Vagina (tissue), 2 donors: Measurements from ENCODE around the gene MPZL3. TPM values are rescaled to one million over a fixed set of nuclear protein-coding genes. Genes with fewer than 3 reads are reported as not detected.

Experiments used
- DNase-seq, 2 donors: peaks; one replicate each; pipeline ENCODE4 v3.0.0-alpha.2; 2017; ENCODE audit errors: extremely low spot score in 2 of 2
- H3K27ac ChIP-seq: fragments of 200-600 bp; sonication (generic); one replicate; pipeline ENCODE4 v1.5.1; 2019
- H3K27me3 ChIP-seq: fragments of 200-600 bp; sonication (generic); one replicate; pipeline ENCODE4 v1.5.1; 2019
- H3K36me3 ChIP-seq, 2 donors: fragments of 200-600 bp; sonication (generic); one replicate each; pipeline ENCODE4 v1.5.1; 2017 to 2019
- H3K4me1 ChIP-seq: fragments of 200-600 bp; sonication (generic); one replicate; pipeline ENCODE4 v1.5.1; 2019
- H3K4me3 ChIP-seq, 2 donors: fragments of 200-600 bp; sonication (generic); 1 replicate in 1 of 2; 2 replicates in 1 of 2; pipeline ENCODE4 v1.5.1; 2016 to 2019
- H3K9me3 ChIP-seq: fragments of 200-600 bp; sonication (generic); one replicate; pipeline ENCODE4 v1.5.1; 2019
- POLR2A ChIP-seq, 2 donors: fragments of 450-650 bp; IDR thresholded peaks; one replicate each; pipeline ENCODE4 v1.6.1; 2017; ENCODE audit warnings: antibody characterized with exemption in 2 of 2, mild to moderate bottlenecking in 2 of 2, moderate library complexity in 2 of 2
- POLR2AphosphoS5 ChIP-seq, 2 donors: sonication (generic); formaldehyde crosslinking; IDR thresholded peaks; one replicate each; pipeline ENCODE4 v1.9.0; 2017; ENCODE audit warnings: antibody characterized with exemption in 2 of 2, mild to moderate bottlenecking in 2 of 2, low read depth in 1 of 2; ENCODE audit not compliant: insufficient read depth in 1 of 2
- intact Hi-C: fragments of 100-400 bp; cut with DNase I; formaldehyde crosslinking; loops from one replicate; pipeline ENCODE4 v1.15.1; 2023
- total RNA-seq: library from RNA; depleted of rRNA; stranded (reverse); fragments of >200 nt; gene quantifications from one replicate; pipeline ENCODE4 v1.2.3, GENCODE V29; 2016
- TF ChIP-seq, protein P1 (sequence below), 3 experiments: fragments of 450-650 bp in 2 of 3; fragments of 200-600 bp in 1 of 3; sonication (generic) in 1 of 3; IDR thresholded peaks; one replicate each; pipeline ENCODE4 v1.5.1; 2017 to 2019; ENCODE audit warnings: antibody characterized with exemption in 3 of 3, mild to moderate bottlenecking in 2 of 3, moderate library complexity in 2 of 3

The MPZL3 gene
- total RNA-seq, 1 donor from 2014 or later: 9.1 TPM

DNA sequence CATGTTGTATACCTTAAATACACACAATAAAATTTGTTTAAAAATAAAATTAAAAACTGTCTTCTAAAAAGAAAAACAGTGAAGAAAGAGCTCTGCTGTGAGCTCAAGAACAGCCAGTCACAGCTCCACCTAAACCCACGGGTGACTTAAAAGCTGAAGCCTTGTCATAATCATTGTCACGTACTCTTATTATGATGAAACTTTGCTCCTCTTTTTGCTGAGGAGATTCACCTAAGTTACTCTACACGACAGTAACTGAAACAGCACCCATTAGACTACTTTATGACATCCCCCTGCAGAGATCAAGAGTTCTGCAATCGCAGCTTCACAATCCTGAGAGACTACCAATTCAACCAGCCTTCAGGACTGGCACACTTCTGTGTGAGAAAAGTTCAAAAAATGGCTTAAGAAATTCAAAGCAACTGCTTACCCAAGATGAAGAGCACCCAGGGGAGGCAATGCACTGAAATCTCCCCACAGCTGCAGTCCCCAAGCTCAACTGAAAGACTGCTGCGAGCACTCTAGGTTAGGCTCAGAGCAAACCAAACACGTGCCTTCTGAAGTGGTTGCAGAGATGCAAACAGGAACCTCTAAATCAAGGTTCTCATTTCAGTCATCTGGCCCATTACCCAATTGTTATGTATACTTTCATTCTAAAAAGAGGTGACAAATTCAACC is 27.5 kb downstream of the MPZL3 start, which contains the start of gene JAML:
Gene JAML (minus strand): TSS at position 501 of the 678 bp plus-strand sequence. CDS start 10,145 bp downstream, outside the sequence.
- Histone ChIP-seq H3K36me3 (no peaks in the 10 kb centered on the region), H3K4me1 (peaks cover 8% of the 10 kb centered on the region), H3K9me3 (no peaks in the 10 kb centered on the region), H3K4me3 (peak within 1 kb of the TSS; percentile 20), H3K27me3 (no peaks in the 10 kb centered on the region), H3K27ac (no peak within 1 kb of the TSS)
- DNase-seq: no peak
- intact Hi-C loops: no loop called here
- TF ChIP-seq, protein P1, sequence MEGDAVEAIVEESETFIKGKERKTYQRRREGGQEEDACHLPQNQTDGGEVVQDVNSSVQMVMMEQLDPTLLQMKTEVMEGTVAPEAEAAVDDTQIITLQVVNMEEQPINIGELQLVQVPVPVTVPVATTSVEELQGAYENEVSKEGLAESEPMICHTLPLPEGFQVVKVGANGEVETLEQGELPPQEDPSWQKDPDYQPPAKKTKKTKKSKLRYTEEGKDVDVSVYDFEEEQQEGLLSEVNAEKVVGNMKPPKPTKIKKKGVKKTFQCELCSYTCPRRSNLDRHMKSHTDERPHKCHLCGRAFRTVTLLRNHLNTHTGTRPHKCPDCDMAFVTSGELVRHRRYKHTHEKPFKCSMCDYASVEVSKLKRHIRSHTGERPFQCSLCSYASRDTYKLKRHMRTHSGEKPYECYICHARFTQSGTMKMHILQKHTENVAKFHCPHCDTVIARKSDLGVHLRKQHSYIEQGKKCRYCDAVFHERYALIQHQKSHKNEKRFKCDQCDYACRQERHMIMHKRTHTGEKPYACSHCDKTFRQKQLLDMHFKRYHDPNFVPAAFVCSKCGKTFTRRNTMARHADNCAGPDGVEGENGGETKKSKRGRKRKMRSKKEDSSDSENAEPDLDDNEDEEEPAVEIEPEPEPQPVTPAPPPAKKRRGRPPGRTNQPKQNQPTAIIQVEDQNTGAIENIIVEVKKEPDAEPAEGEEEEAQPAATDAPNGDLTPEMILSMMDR (IDR thresholded peaks at IDR 0.05): no peak
- TF ChIP-seq POLR2A (IDR thresholded peaks at IDR 0.05) (no peak), POLR2AphosphoS5 (IDR thresholded peaks at IDR 0.05; ENCODE audit: insufficient read depth in 1 of 2, low read depth in 1 of 2) (no peak)

DNA sequence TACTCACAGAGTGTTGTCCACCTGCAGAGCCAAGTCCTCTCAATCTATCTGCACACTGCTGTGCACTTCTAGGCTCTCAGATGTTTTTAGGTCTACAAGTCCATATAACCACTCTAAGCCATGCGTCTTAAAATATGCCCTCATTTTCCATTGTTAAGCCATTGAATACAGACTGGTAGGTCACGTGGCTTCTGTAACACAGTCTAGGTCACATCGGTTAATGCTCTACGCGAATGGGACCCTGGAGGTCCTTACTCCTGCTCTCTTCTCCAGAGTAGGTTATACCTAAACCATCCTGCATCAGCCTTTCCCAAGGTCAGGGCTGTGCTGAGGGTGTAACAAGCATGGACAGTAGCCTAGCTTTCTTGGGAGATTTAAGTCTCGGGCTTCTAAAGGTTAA is 28.2 kb downstream of the MPZL3 start:
- Histone ChIP-seq H3K27ac (no peak overlapping the region), H3K4me1 (peaks cover 8% of the 10 kb centered on the region), H3K27me3 (no peaks in the 10 kb centered on the region), H3K4me3 (peak overlapping the region; percentile 20), H3K9me3 (no peaks in the 10 kb centered on the region), H3K36me3 (no peaks in the 10 kb centered on the region)
- intact Hi-C loops: no loop called here
- TF ChIP-seq POLR2A (IDR thresholded peaks at IDR 0.05): no peak
- TF ChIP-seq POLR2AphosphoS5 (IDR thresholded peaks at IDR 0.05; ENCODE audit: insufficient read depth in 1 of 2, low read depth in 1 of 2): no peak
- TF ChIP-seq, protein P1 (IDR thresholded peaks at IDR 0.05): no peak
- DNase-seq: no peak

DNA sequence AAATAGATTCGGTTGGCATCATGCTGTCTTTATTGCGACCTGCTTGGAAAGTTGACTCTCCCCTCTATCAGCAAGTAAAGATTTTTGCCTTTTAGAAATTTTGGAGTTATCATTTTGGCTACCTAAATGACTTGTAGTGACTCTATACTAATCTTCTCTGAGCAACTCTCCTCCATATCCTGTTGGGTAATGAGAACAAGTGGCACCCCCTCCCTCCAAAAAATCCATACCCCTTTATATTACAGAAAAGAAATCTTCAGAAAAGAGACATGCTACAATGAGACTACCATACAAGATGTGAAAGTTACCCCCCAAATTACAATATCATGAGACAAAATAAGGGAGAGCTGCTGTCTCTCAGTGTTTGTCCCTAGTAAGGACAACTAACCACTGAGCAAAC is 28.6 kb downstream of the MPZL3 start:
- Histone ChIP-seq H3K9me3 (no peaks in the 10 kb centered on the region), H3K27ac (no peak overlapping the region), H3K4me1 (peaks cover 8% of the 10 kb centered on the region), H3K4me3 (peak overlapping the region; percentile 20), H3K27me3 (no peaks in the 10 kb centered on the region), H3K36me3 (no peaks in the 10 kb centered on the region)
- DNase-seq: no peak
- TF ChIP-seq POLR2AphosphoS5 (IDR thresholded peaks at IDR 0.05; ENCODE audit: insufficient read depth in 1 of 2, low read depth in 1 of 2): no peak
- TF ChIP-seq, protein P1 (IDR thresholded peaks at IDR 0.05): no peak
- TF ChIP-seq POLR2A (IDR thresholded peaks at IDR 0.05): no peak
- intact Hi-C loops: no loop called here

DNA sequence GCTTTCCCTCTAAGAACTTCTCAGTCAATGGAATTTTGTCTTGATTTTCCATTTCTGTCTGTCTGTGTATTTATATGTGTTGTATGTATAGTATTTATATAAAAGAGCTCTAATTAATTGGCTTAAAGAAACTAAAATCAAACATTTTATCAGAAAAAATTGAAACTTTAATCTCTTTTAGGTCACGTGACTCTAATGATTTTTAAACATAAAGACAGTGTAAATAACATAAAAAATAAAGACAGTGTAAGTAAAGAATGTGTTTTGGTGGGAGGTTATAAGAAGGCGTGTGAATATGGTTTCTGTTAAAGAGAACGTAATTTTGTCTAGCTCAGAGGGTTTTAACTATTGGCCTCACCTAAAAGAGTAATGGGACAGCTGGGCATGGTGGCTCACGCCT is 29.7 kb downstream of the MPZL3 start:
- intact Hi-C loops: no loop called here
- no peaks in the 10 kb centered on the region for H3K27me3 ChIP-seq
- H3K4me1 ChIP-seq: peaks cover 8% of the 10 kb centered on the region
- TF ChIP-seq POLR2AphosphoS5 (IDR thresholded peaks at IDR 0.05; ENCODE audit: insufficient read depth in 1 of 2, low read depth in 1 of 2) (no peak), POLR2A (IDR thresholded peaks at IDR 0.05) (no peak)
- TF ChIP-seq, protein P1 (IDR thresholded peaks at IDR 0.05): no peak
- H3K9me3 ChIP-seq: no peaks in the 10 kb centered on the region
- H3K4me3 ChIP-seq: no peak overlapping the region
- H3K36me3 ChIP-seq: no peaks in the 10 kb centered on the region
- H3K27ac ChIP-seq: no peak overlapping the region
- no peak for DNase-seq

DNA sequence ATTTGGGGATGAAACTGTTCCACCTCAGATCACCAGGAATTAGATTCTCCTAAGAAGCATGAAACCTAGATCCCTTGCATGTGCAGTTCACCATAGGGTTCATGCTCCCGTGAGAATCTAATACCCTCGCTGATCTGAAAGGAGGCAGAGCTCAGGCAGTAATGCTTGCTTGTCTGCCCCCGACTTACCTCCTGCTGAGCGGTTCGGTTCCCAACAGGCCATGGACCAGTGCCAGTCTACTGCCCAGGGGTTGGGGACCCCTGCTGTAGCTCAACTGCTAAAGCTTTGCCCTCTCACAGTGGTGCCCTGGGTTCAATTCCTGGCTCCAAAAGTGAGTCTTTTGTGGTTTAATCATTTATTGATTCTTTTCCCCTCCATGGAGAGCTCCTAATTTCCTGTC is 30.7 kb downstream of the MPZL3 start:
- H3K4me3 ChIP-seq: no peak overlapping the region
- no peaks in the 10 kb centered on the region for H3K9me3 ChIP-seq
- DNase-seq: no peak
- H3K4me1 ChIP-seq: peaks cover 4% of the 10 kb centered on the region
- intact Hi-C loops: no loop called here
- H3K36me3 ChIP-seq: no peaks in the 10 kb centered on the region
- H3K27me3 ChIP-seq: no peaks in the 10 kb centered on the region
- TF ChIP-seq POLR2A (IDR thresholded peaks at IDR 0.05) (no peak), POLR2AphosphoS5 (IDR thresholded peaks at IDR 0.05; ENCODE audit: insufficient read depth in 1 of 2, low read depth in 1 of 2) (no peak)
- TF ChIP-seq, protein P1 (IDR thresholded peaks at IDR 0.05): no peak
- peak overlapping the region; percentile 24 for H3K27ac ChIP-seq
